ENCODE data around the gene ARHGAP31. TPM values are rescaled to one million over a fixed set of nuclear protein-coding genes. Genes with fewer than 3 reads are reported as not detected.

The ARHGAP31 gene, protein sequence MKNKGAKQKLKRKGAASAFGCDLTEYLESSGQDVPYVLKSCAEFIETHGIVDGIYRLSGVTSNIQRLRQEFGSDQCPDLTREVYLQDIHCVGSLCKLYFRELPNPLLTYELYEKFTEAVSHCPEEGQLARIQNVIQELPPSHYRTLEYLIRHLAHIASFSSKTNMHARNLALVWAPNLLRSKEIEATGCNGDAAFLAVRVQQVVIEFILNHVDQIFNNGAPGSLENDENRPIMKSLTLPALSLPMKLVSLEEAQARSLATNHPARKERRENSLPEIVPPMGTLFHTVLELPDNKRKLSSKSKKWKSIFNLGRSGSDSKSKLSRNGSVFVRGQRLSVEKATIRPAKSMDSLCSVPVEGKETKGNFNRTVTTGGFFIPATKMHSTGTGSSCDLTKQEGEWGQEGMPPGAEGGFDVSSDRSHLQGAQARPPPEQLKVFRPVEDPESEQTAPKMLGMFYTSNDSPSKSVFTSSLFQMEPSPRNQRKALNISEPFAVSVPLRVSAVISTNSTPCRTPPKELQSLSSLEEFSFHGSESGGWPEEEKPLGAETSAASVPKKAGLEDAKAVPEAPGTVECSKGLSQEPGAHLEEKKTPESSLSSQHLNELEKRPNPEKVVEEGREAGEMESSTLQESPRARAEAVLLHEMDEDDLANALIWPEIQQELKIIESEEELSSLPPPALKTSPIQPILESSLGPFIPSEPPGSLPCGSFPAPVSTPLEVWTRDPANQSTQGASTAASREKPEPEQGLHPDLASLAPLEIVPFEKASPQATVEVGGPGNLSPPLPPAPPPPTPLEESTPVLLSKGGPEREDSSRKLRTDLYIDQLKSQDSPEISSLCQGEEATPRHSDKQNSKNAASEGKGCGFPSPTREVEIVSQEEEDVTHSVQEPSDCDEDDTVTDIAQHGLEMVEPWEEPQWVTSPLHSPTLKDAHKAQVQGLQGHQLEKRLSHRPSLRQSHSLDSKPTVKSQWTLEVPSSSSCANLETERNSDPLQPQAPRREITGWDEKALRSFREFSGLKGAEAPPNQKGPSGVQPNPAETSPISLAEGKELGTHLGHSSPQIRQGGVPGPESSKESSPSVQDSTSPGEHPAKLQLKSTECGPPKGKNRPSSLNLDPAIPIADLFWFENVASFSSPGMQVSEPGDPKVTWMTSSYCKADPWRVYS (N-terminal part only)
- total RNA-seq (2021; fragmentation: NEBNext Ultra II Directional; extraction: Animal tissue kit (Norgen Biotek cat#: 25700)) (4.9 and 7.6 TPM in 2 replicates), polyA plus RNA-seq (2011; rRNA removed) (1.1 and 2.3 TPM in 2 replicates), polyA minus RNA-seq (2011; rRNA and poly(A)+ RNA removed) (4.4 and 8.3 TPM in 2 replicates)
- 1.8 TPM for polyA plus RNA-seq (2011; cell fraction: cytosol; rRNA removed)
- polyA plus RNA-seq (2011; cell fraction: nucleus; rRNA removed) = 2.4 TPM
- 1.3 to 2.2 TPM (median 2.0 TPM) in 4 replicates for polyA plus RNA-seq (2012, experiment 1 of 2)
- 0.96 TPM for polyA plus RNA-seq (2012, experiment 2 of 2)
- 1.7 TPM for polyA plus RNA-seq (2013, experiment 1 of 2)
- polyA plus RNA-seq (2013, experiment 2 of 2) = 1.6 TPM
- polyA minus RNA-seq (2011; cell fraction: cytosol; rRNA and poly(A)+ RNA removed) = 2.6 TPM
- 3.2 TPM for polyA minus RNA-seq (2011; cell fraction: nucleus; rRNA and poly(A)+ RNA removed)
- long read RNA-seq, experiment 1, full-length matches to known transcripts = 1 of 6 reads
- long read RNA-seq, experiment 1, partial matches to known transcripts = 0 of 6 reads
- long read RNA-seq, experiment 1, other reads (novel, unspliced or antisense) = 5 of 6 reads
- long read RNA-seq, experiment 2 = 0 reads

DNA sequence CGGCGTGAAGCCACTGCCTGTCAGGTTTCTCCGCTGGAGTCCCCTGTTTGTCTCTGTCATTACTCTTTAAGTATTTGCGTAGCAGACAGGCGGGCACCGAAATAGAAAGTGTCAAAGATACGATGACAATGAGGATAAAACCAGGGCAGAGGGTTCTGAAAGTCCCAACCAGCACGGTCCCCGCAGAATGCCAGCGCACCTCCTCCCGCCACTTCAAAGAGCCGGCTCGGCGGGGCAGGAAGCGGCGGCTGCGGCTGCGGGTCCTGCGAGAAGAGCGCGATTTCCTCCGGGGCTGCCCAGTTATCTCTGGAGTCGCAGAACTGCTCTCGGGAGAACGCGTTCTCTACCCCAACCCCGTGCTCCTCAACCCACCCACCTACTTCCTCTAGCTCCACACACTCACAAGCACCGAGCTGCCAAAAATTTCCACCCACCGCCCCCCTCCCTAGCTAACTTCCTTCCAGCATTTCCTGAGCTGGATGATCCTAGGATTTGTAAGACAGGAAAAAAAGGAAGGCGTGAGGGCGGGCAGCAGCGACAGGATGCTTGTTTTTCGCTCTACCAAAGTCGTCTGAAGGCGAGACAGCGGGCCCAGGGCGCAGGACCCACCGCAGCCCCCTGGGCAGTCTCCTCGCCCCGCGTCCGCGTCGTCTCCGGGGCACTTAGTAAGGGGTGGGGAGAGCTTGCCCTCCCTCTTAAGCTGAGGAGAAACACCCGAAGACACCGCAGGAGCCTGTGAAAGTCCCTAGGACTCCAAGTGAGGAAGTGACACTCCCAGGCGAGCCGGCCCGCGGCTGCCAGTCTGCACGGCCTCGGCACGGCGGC is at the start of gene ARHGAP31:
Gene ARHGAP31 (plus strand): TSS at position 513 of the 825 bp plus-strand sequence. CDS start 522 bp downstream, outside the sequence.
- no peak within 1 kb of the TSS for H3K27ac ChIP-seq (ENCODE audit: low read depth, low read length)
- peak within 1 kb of the TSS; percentile 84 for H2BK15ac ChIP-seq (ENCODE audit: low read length)
- peak within 1 kb of the TSS; percentile 88 to 98 for H3K4me2 ChIP-seq (ENCODE audit: insufficient read depth in 1 of 2, low read depth in 2 of 2, low read length in 2 of 2)
- H3K4me1 ChIP-seq (replicated peaks in 1 of 4; ENCODE audit: control insufficient read depth in 3 of 4, insufficient read depth in 4 of 4, low read length in 3 of 4) = peaks cover 2 to 14% (median 9%) of the 10 kb centered on the region in 4 experiments
- no peaks in the 10 kb centered on the region for H3K79me2 ChIP-seq (ENCODE audit: control insufficient read depth in 1 of 2, insufficient read depth in 2 of 2, low read length in 2 of 2)
- H4K5ac ChIP-seq (ENCODE audit: insufficient read length, low read depth, low read length) = no peak within 1 kb of the TSS
- H3K56ac ChIP-seq (replicated peaks; ENCODE audit: insufficient read length, low read depth, low read length) = peak within 1 kb of the TSS; percentile 34
- 2% methylated on average over 54 of the region's 55 CpGs; no CpG with 5 or more reads in 1 of the 2 experiments for WGBS, 2 experiments (ENCODE audit: extremely low coverage in 1 of 2, insufficient coverage in 1 of 2, insufficient read length in 1 of 2, insufficient replicate concordance in 2 of 2, low coverage in 1 of 2, low lambda C conversion rate in 2 of 2, missing lambda C conversion rate in 1 of 2)
- H2BK20ac ChIP-seq (ENCODE audit: low read length) = peak within 1 kb of the TSS; percentile 73; the same call in 1 of the 2 replicates
- peak within 1 kb of the TSS; percentile 8 to 38 (median 34); a peak in 5 of 7 replicates for H3K9ac ChIP-seq (replicated peaks in 1 of 4; ENCODE audit: extremely low read depth in 1 of 4, low read depth in 3 of 4, low read length in 3 of 4)
- no peaks in the 10 kb centered on the region for H3K9me3 ChIP-seq (ENCODE audit: insufficient read depth in 2 of 2, low read depth in 1 of 2, low read length in 1 of 2)
- peak within 1 kb of the TSS; percentile 80; the same call in 1 of the 2 replicates for H2AFZ ChIP-seq (ENCODE audit: low read length)
- CTCF ChIA-PET (ENCODE audit: partially characterized antibody) = interaction anchor here (1.1 to 2.1 kb wide), 5 partner anchors 9 to 53 kb away, joined by 3 to 11 read pairs (median 7); partner anchors contain the start of gene B4GALT4
- H3K79me1 ChIP-seq (ENCODE audit: low read depth, low read length) = no peaks in the 10 kb centered on the region
- no peaks in the 10 kb centered on the region for H3K36me3 ChIP-seq (ENCODE audit: control insufficient read depth in 2 of 4, insufficient read depth in 4 of 4, low read length in 3 of 4)
- H3K18ac ChIP-seq (ENCODE audit: extremely low read depth, low read length) = peak within 1 kb of the TSS; percentile 71
- no peak for FAIRE-seq
- H3K23me2 ChIP-seq (ENCODE audit: low read depth, low read length) = peaks cover 14% of the 10 kb centered on the region; the same call in 1 of the 2 replicates
- H3K4ac ChIP-seq (replicated peaks; ENCODE audit: insufficient read length, low read depth, low read length) = no peak within 1 kb of the TSS
- H4K20me1 ChIP-seq (replicated peaks in 1 of 2; ENCODE audit: control insufficient read depth in 1 of 2, insufficient read depth in 2 of 2, low read length in 2 of 2) = no peaks in the 10 kb centered on the region
- H3K27me3 ChIP-seq (replicated peaks in 1 of 4; ENCODE audit: control insufficient read depth in 3 of 4, extremely low read depth in 1 of 4, insufficient read depth in 3 of 4, low read length in 3 of 4) = peaks cover 0 to 29% (median 13%) of the 10 kb centered on the region in 4 experiments; a peak in 4 of 7 replicates
- H3K23ac ChIP-seq (ENCODE audit: insufficient read length) = no peak within 1 kb of the TSS
- H2AK5ac ChIP-seq (ENCODE audit: low read depth, low read length) = no peak within 1 kb of the TSS; the same call in 1 of the 2 replicates
- POLR2A ChIA-PET (ENCODE audit: partially characterized antibody) = interaction anchor here (1.4 to 3.8 kb wide), 3 partner anchors 28 to 67 kb away, joined by 3 to 15 read pairs (median 9); no protein-coding TSS in a partner anchor
- peak in 1 of 2 experiments; percentile 78 for DNase-seq (ENCODE audit: low read depth in 1 of 2, low spot score in 2 of 2)
- H2BK5ac ChIP-seq (ENCODE audit: low read depth, low read length) = no peak within 1 kb of the TSS
- peak within 1 kb of the TSS; percentile 56 for H4K91ac ChIP-seq (replicated peaks; ENCODE audit: insufficient read length, low read length)
- H2BK120ac ChIP-seq (replicated peaks; ENCODE audit: low read depth, low read length) = no peak within 1 kb of the TSS
- H4K8ac ChIP-seq (ENCODE audit: extremely low read depth, insufficient read depth, low read length) = peak within 1 kb of the TSS; percentile 25
- H2BK12ac ChIP-seq (ENCODE audit: low read depth, low read length) = no peak within 1 kb of the TSS; the same call in 1 of the 2 replicates
- H3K4me3 ChIP-seq (ENCODE audit: extremely low read depth in 1 of 4, insufficient read depth in 2 of 4, low read depth in 3 of 4, low read length in 4 of 4) = peak within 1 kb of the TSS; percentile 73 to 84 (median 80)
- H3K14ac ChIP-seq (ENCODE audit: insufficient read length) = no peak within 1 kb of the TSS
- peak in 1 of 2 experiments; percentile 62; a peak in 2 of 4 replicates for TF ChIP-seq SIN3A (conservative IDR thresholded peaks at IDR 0.05 in 1 of 2, IDR thresholded peaks at IDR 0.05 in 1 of 2; ENCODE audit: low read depth in 1 of 2, low read length in 2 of 2)
- TF ChIP-seq RBBP5 (IDR thresholded peaks at IDR 0.05; ENCODE audit: borderline replicate concordance, low read depth, low read length) = peak; percentile 61; the same call in 1 of the 2 replicates

All from H1 (cell line).